NCI-H345 (cell line): Measurements from ENCODE around the gene KCNH1.

Experiments used
- DNase-seq: peaks from one replicate; lab custom pipeline; 2025; lab: John Stamatoyannopoulos, UW

Gene KCNH1

GRCh38 chr1:211133836-211134669, at the start of gene KCNH1:
Gene KCNH1, minus strand, starts transcription at chr1:211134148. Its CDS starts 203 bp downstream, at chr1:211133945.
- DNase-seq = peak; percentile 93

- no peak for DNase-seq
Observed at GRCh38 chr1:211182746-211183145, 48.8 kb upstream of the KCNH1 start.

GRCh38 chr1:211174375-211174774, 40.4 kb upstream of the KCNH1 start:
- no peak for DNase-seq

- no peak for DNase-seq
Observed at GRCh38 chr1:211172657-211173056, 38.7 kb upstream of the KCNH1 start.

- DNase-seq = no peak
Observed at GRCh38 chr1:211169353-211169752, 35.4 kb upstream of the KCNH1 start.

- DNase-seq = no peak
Observed at GRCh38 chr1:211158866-211159265, 24.9 kb upstream of the KCNH1 start.

GRCh38 chr1:211155040-211155439, 21.1 kb upstream of the KCNH1 start:
- no peak for DNase-seq

GRCh38 chr1:211153932-211154331, 20.0 kb upstream of the KCNH1 start:
- DNase-seq = no peak

GRCh38 chr1:211148366-211148765, 14.4 kb upstream of the KCNH1 start:
- DNase-seq = peak; percentile 74

- DNase-seq = peak; percentile 71
Observed at GRCh38 chr1:211145944-211146343, 12.0 kb upstream of the KCNH1 start.

GRCh38 chr1:211135342-211135950, 1.5 kb upstream of the KCNH1 start:
- DNase-seq = peak; percentile 38

- peak; percentile 55 for DNase-seq
Observed at GRCh38 chr1:211133393-211133835, 534 bp downstream of the KCNH1 start.

GRCh38 chr1:211132721-211133392, 1.1 kb downstream of the KCNH1 start:
- DNase-seq = no peak

GRCh38 chr1:211129776-211130175, 4.2 kb downstream of the KCNH1 start:
- no peak for DNase-seq

GRCh38 chr1:211127166-211127565, 6.8 kb downstream of the KCNH1 start:
- DNase-seq = no peak

- no peak for DNase-seq
Observed at GRCh38 chr1:211126622-211127021, 7.3 kb downstream of the KCNH1 start.

GRCh38 chr1:211118407-211119102, 15.4 kb downstream of the KCNH1 start:
- no peak for DNase-seq

- no peak for DNase-seq
Observed at GRCh38 chr1:211114446-211114845, 19.5 kb downstream of the KCNH1 start.

- no peak for DNase-seq
Observed at GRCh38 chr1:211113566-211113965, 20.4 kb downstream of the KCNH1 start.

GRCh38 chr1:211111351-211111750, 22.6 kb downstream of the KCNH1 start:
- no peak for DNase-seq

GRCh38 chr1:211101481-211101880, 32.5 kb downstream of the KCNH1 start:
- DNase-seq = no peak

- DNase-seq = no peak
Observed at GRCh38 chr1:211099393-211099792, 34.6 kb downstream of the KCNH1 start.
